Measurements from ENCODE around the gene ODF2L.

GRCh38 chr1:86430376-86430775 lies 34.3 kb upstream of the ODF2L start:
- TF ChIP-seq CTCF (IDR thresholded peaks at IDR 0.05; ENCODE audit: low read depth, low read length, missing input control) (no peak), FOXA1 (IDR thresholded peaks at IDR 0.05) (no peak), MAX (IDR thresholded peaks at IDR 0.05) (no peak), TAF1 (conservative IDR thresholded peaks at IDR 0.05) (no peak), ATF3 (IDR thresholded peaks at IDR 0.05) (no peak), REST (IDR thresholded peaks at IDR 0.05) (no peak), YY1 (IDR thresholded peaks at IDR 0.05) (no peak), JUND (IDR thresholded peaks at IDR 0.05) (no peak), RAD21 (IDR thresholded peaks at IDR 0.05) (no peak), NR2F2 (IDR thresholded peaks at IDR 0.05) (no peak), GABPA (IDR thresholded peaks at IDR 0.05 in 1 of 2, conservative IDR thresholded peaks at IDR 0.05 in 1 of 2) (no peak), EGR1 (IDR thresholded peaks at IDR 0.05; ENCODE audit: low read depth in 2 of 2) (no peak), HNF4A (conservative IDR thresholded peaks at IDR 0.05) (no peak), SP1 (IDR thresholded peaks at IDR 0.05) (no peak)
